Measurements from ENCODE around the gene INS. TPM values are rescaled to one million over a fixed set of nuclear protein-coding genes. Genes with fewer than 3 reads are reported as not detected.

The INS gene
- total and polyA plus RNA-seq, 2 of the 13 experiments (the other 11 are each of a cell fraction or from before 2014, with no cell fraction given), result not detected

GRCh38 chr11:2134022-2135010 lies 26.7 kb downstream of the INS start (continued):
- TF ChIP-seq ZNF33B (CRISPR knock-in tag; IDR thresholded peaks at IDR 0.05), result no peak

GRCh38 chr11:2133241-2134021 lies 27.6 kb downstream of the INS start:
- FAIRE-seq, result no peak
- TF ChIP-seq NR2F6 (IDR thresholded peaks at IDR 0.05) (no peak), NR2F6 (CRISPR knock-in tag; IDR thresholded peaks at IDR 0.05) (0 out of 2 replicates have a peak, but pooled peaks have one; percentile 5), ZSCAN20 (CRISPR knock-in tag; IDR thresholded peaks at IDR 0.05; ENCODE audit: borderline replicate concordance) (no peak), TFDP1 (CRISPR knock-in tag; IDR thresholded peaks at IDR 0.05; ENCODE audit: borderline replicate concordance) (no peak), CREM (IDR thresholded peaks at IDR 0.05) (no peak), CREM (CRISPR knock-in tag; IDR thresholded peaks at IDR 0.05) (no peak), ZBTB2 (CRISPR knock-in tag; IDR thresholded peaks at IDR 0.05; ENCODE audit: low read depth) (0 out of 2 replicates have a peak, but pooled peaks have one; percentile 4), SP1 (IDR thresholded peaks at IDR 0.05) (no peak), SP1 (CRISPR knock-in tag; IDR thresholded peaks at IDR 0.05) (no peak), ZNF609 (CRISPR knock-in tag; IDR thresholded peaks at IDR 0.05; ENCODE audit: borderline replicate concordance) (no peak)

More at GRCh38 chr11:2133241-2134021, 27.6 kb downstream of the INS start:
- DNase-seq (ENCODE audit: low spot score) (no peak), ATAC-seq (no peak)
- Histone ChIP-seq H3K36me3 (replicated peaks in 1 of 2; ENCODE audit: control insufficient read depth in 1 of 2, insufficient read depth in 2 of 2, low read length in 2 of 2) (peaks cover 24 to 47% of the 10 kb centered on the region in 2 experiments; a peak in 4 of 5 replicates), H3K4me1 (ENCODE audit: insufficient read depth, low read length) (peaks cover 28% of the 10 kb centered on the region), H3K27me3 (ENCODE audit: control insufficient read depth in 1 of 2, insufficient read depth in 2 of 2, low read length in 2 of 2) (no peaks in the 10 kb centered on the region), H3K9me3 (ENCODE audit: low read length) (no peaks in the 10 kb centered on the region), H2AFZ (ENCODE audit: low read length) (no peak overlapping the region), H3K27ac (ENCODE audit: extremely low read length, insufficient read depth, low read length) (peak overlapping the region; percentile 60), H3K9ac (ENCODE audit: insufficient read depth, low read depth, low read length) (no peak overlapping the region), H3K4me2 (ENCODE audit: low read depth, low read length) (no peak overlapping the region), H3K79me2 (ENCODE audit: insufficient read depth, low read length) (peaks cover 16% of the 10 kb centered on the region), H4K20me1 (ENCODE audit: insufficient read depth, low read length) (peaks cover 74% of the 10 kb centered on the region), H3K4me3 (replicated peaks in 1 of 3; ENCODE audit: insufficient read depth in 1 of 3, low read depth in 2 of 3, low read length in 3 of 3) (no peak overlapping the region)
- ChIA-PET POLR2A (interaction anchor here (1.9 to 2.2 kb wide), 2 partner anchors 144 to 145 kb away, joined by 5 to 6 read pairs; no protein-coding TSS in a partner anchor), CTCF (ENCODE audit: low intra/inter-chr PET ratio, low total read pairs) (no interaction called here)
- in situ Hi-C loops (cut with HindIII; ENCODE audit: extremely low pct_ligation_motif_present, low pct_unique_long_range_greater_than_20kb), result no loop called here
- intact Hi-C loops (cut with micrococcal nuclease; ENCODE audit: unreplicated experiment), result no loop called here
- 93% methylated on average over 13 of the region's 33 CpGs for WGBS (ENCODE audit: low lambda C conversion rate)
- BruUV-seq (replicated peaks), result no TSS peak

All from HepG2 (cell line).